HepG2 (cell line): ENCODE measurements around the gene LGALS8. TPM values are rescaled to one million over a fixed set of nuclear protein-coding genes. Genes with fewer than 3 reads are reported as not detected.

Experiments
- ADNP ChIP-seq: sonication (generic); formaldehyde crosslinking; IDR thresholded peaks from 2 replicates; pipeline ENCODE4 v1.4.0; 2020; ENCODE audit warnings: missing genetic modification reagents
- BORCS8-MEF2B ChIP-seq: sonication (generic); formaldehyde crosslinking; IDR thresholded peaks from 2 replicates; pipeline ENCODE4 v1.8.0; 2022; ENCODE audit warnings: mild to moderate bottlenecking, missing genetic modification reagents
- CCAR2 ChIP-seq: fragments of 200-400 bp; formaldehyde crosslinking; optimal IDR thresholded peaks from 2 replicates; pipeline ENCODE3; 2018; ENCODE audit warnings: low read depth, mild to moderate bottlenecking, low read length, moderate library complexity
- DPF2 ChIP-seq: sonication (generic); formaldehyde crosslinking; IDR thresholded peaks from 2 replicates; pipeline ENCODE4 v1.4.0; 2020; ENCODE audit warnings: mild to moderate bottlenecking, low read depth, missing genetic modification reagents, borderline replicate concordance
- ELF3 ChIP-seq: IDR thresholded peaks from 2 replicates; pipeline ENCODE4 v1.6.1; 2016; ENCODE audit warnings: missing genetic modification reagents, missing compliant biosample characterization
- HINFP ChIP-seq: sonication (generic); formaldehyde crosslinking; IDR thresholded peaks from 2 replicates; pipeline ENCODE4 v1.4.0; 2020; ENCODE audit warnings: low read depth, mild to moderate bottlenecking, missing genetic modification reagents
- HIVEP1 ChIP-seq: sonication (generic); formaldehyde crosslinking; IDR thresholded peaks from 2 replicates; pipeline ENCODE4 v1.4.0; 2020; ENCODE audit warnings: mild to moderate bottlenecking, missing genetic modification reagents
- JARID2 ChIP-seq: sonication (generic); formaldehyde crosslinking; IDR thresholded peaks from 2 replicates; pipeline ENCODE4 v1.8.1; 2023; ENCODE audit warnings: missing genetic modification reagents, inconsistent platforms; ENCODE audit not compliant: insufficient replicate concordance
- MED1 ChIP-seq: sonication (generic); formaldehyde crosslinking; IDR thresholded peaks from 2 replicates; pipeline ENCODE4 v1.4.0; 2020; ENCODE audit warnings: missing genetic modification reagents
- MIER2 ChIP-seq: IDR thresholded peaks from 2 replicates; pipeline ENCODE4 v1.6.1; 2016; ENCODE audit warnings: missing biosample characterization, missing genetic modification reagents
- MLLT10 ChIP-seq: sonication (generic); formaldehyde crosslinking; IDR thresholded peaks from 2 replicates; pipeline ENCODE4 v1.4.0; 2020; ENCODE audit warnings: missing genetic modification reagents
- PAXIP1 ChIP-seq: sonication (generic); formaldehyde crosslinking; conservative IDR thresholded peaks from 2 replicates; pipeline ENCODE4 v1.4.0; 2020; ENCODE audit warnings: mild to moderate bottlenecking, missing genetic modification reagents, moderate library complexity
- PHF20 ChIP-seq: sonication (generic); formaldehyde crosslinking; IDR thresholded peaks from 2 replicates; pipeline ENCODE4 v1.5.0; 2020; ENCODE audit warnings: mild to moderate bottlenecking, missing genetic modification reagents
- TGIF2 ChIP-seq: IDR thresholded peaks from 2 replicates; pipeline ENCODE4 v1.6.1; 2016; ENCODE audit warnings: control low read depth, missing compliant biosample characterization
- TOE1 ChIP-seq: sonication (generic); formaldehyde crosslinking; IDR thresholded peaks from 2 replicates; pipeline ENCODE4 v1.4.0; 2020; ENCODE audit warnings: mild to moderate bottlenecking, missing genetic modification reagents
- ZBTB43 ChIP-seq: sonication (generic); formaldehyde crosslinking; conservative IDR thresholded peaks from 2 replicates; pipeline ENCODE4 v1.4.0; 2020; ENCODE audit warnings: missing genetic modification reagents
- ZNF34 ChIP-seq: sonication (generic); formaldehyde crosslinking; IDR thresholded peaks from 2 replicates; pipeline ENCODE4 v1.4.0; 2020; ENCODE audit warnings: mild to moderate bottlenecking, missing genetic modification reagents, borderline replicate concordance
- ZNF558 ChIP-seq: sonication (generic); formaldehyde crosslinking; IDR thresholded peaks from 2 replicates; pipeline ENCODE4 v1.9.0; 2022; ENCODE audit warnings: mild to moderate bottlenecking, missing genetic modification reagents, borderline replicate concordance
- ZNF598 ChIP-seq: sonication (generic); formaldehyde crosslinking; IDR thresholded peaks from 2 replicates; pipeline ENCODE4 v1.5.1; 2020; ENCODE audit warnings: mild to moderate bottlenecking, missing genetic modification reagents, borderline replicate concordance
- ZNF619 ChIP-seq: sonication (generic); formaldehyde crosslinking; IDR thresholded peaks from 2 replicates; pipeline ENCODE4 v1.4.0; 2020; ENCODE audit warnings: mild to moderate bottlenecking, missing genetic modification reagents
- ZNF724P ChIP-seq: sonication (generic); formaldehyde crosslinking; IDR thresholded peaks from 2 replicates; pipeline ENCODE4 v1.8.0; 2022; ENCODE audit warnings: missing genetic modification reagents, borderline replicate concordance
- polyA plus RNA-seq, 8 experiments: library from polyadenylated mRNA; depleted of rRNA in 3 of 8; stranded (reverse) in 7 of 8; unstranded in 1 of 8; fragments of >200 nt; fragmentation: Illumina TruSeq in 4 of 8; extraction: Trizol in 4 of 8; gene quantifications; 2 replicates each; pipeline versions ENCODE4 v1.2.1 to v1.2.3, GENCODE V29; 2011 to 2016; ENCODE audit warnings: low read depth in 4 of 8, missing spikeins in 1 of 8, mixed read lengths in 1 of 8; ENCODE audit not compliant: insufficient read depth in 1 of 8
- total RNA-seq, 5 experiments: library from RNA; depleted of rRNA; stranded (reverse); fragments of >200 nt; fragmentation: Illumina TruSeq; extraction: Trizol; gene quantifications; 2 replicates each; pipeline ENCODE4 v1.2.3, GENCODE V29; 2016; ENCODE audit warnings: low read depth in 1 of 5
- TF ChIP-seq, protein P1 (sequence below), 2 experiments: sonication (generic) in 1 of 2; formaldehyde crosslinking in 1 of 2; IDR thresholded peaks; 2 replicates each; pipeline versions ENCODE4 v1.4.0 to v1.6.1; 2018 to 2020; ENCODE audit warnings: missing genetic modification reagents in 2 of 2, borderline replicate concordance in 1 of 2, low read depth in 1 of 2, mild to moderate bottlenecking in 1 of 2, missing biosample characterization in 1 of 2
- TF ChIP-seq, protein P2 (sequence below): IDR thresholded peaks from 2 replicates; pipeline ENCODE4 v1.6.1; 2016; ENCODE audit warnings: mild to moderate bottlenecking, missing biosample characterization, missing genetic modification reagents

Gene LGALS8
- total and polyA plus RNA-seq, 2 of the 13 experiments (the other 11 are each of a cell fraction or from before 2014, with no cell fraction given): 29.3 to 185 TPM

- no peak for TF ChIP-seq HINFP
- no peak for TF ChIP-seq MIER2 (CRISPR knock-in tag)
- TF ChIP-seq ZBTB43 (CRISPR knock-in tag): no peak
- no peak for TF ChIP-seq MLLT10 (CRISPR knock-in tag)
- TF ChIP-seq ZNF34 (CRISPR knock-in tag): no peak
- no peak for TF ChIP-seq TGIF2 (CRISPR knock-in tag)
- TF ChIP-seq ZNF619 (CRISPR knock-in tag): no peak
- no peak for TF ChIP-seq ZNF558 (CRISPR knock-in tag)
- peak; percentile 57; the same call in 1 of the 2 replicates for TF ChIP-seq ELF3 (CRISPR knock-in tag)
- TF ChIP-seq DPF2: no peak
- TF ChIP-seq HIVEP1 (CRISPR knock-in tag): no peak
- TF ChIP-seq MED1 (CRISPR knock-in tag): peak; percentile 81
- TF ChIP-seq, protein P1, sequence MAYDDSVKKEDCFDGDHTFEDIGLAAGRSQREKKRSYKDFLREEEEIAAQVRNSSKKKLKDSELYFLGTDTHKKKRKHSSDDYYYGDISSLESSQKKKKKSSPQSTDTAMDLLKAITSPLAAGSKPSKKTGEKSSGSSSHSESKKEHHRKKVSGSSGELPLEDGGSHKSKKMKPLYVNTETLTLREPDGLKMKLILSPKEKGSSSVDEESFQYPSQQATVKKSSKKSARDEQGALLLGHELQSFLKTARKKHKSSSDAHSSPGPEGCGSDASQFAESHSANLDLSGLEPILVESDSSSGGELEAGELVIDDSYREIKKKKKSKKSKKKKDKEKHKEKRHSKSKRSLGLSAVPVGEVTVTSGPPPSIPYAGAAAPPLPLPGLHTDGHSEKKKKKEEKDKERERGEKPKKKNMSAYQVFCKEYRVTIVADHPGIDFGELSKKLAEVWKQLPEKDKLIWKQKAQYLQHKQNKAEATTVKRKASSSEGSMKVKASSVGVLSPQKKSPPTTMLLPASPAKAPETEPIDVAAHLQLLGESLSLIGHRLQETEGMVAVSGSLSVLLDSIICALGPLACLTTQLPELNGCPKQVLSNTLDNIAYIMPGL (CRISPR knock-in tag; IDR thresholded peaks at IDR 0.05; ENCODE audit: borderline replicate concordance in 1 of 2, low read depth in 1 of 2): no peak
- no peak for TF ChIP-seq ADNP
- no peak for TF ChIP-seq CCAR2
- no peak for TF ChIP-seq TOE1 (CRISPR knock-in tag)
- no peak for TF ChIP-seq ZNF724P (CRISPR knock-in tag)
- TF ChIP-seq, protein P2, sequence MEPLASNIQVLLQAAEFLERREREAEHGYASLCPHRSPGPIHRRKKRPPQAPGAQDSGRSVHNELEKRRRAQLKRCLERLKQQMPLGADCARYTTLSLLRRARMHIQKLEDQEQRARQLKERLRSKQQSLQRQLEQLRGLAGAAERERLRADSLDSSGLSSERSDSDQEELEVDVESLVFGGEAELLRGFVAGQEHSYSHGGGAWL (CRISPR knock-in tag): no peak
- peak; percentile 90 for TF ChIP-seq PAXIP1
- TF ChIP-seq JARID2: no peak
- no peak for TF ChIP-seq BORCS8-MEF2B (CRISPR knock-in tag)
- TF ChIP-seq ZNF598: no peak
- no peak for TF ChIP-seq PHF20 (CRISPR knock-in tag)
These were observed 8.3 kb upstream of the LGALS8 start (continued) for GRCh38 chr1:236515443-236515958.
